Activated T-helper 2 cell treated with anti-CD3 and anti-CD28 coated beads, Interferon-gamma antibody, Interleukin-2, Interleukin-4, amounts not matched to agents 10 μg/mL and 5 μg/mL and 100 μg/mL, durations not matched to agents 14 hours and 24 hours and 36 hours (primary cell): ENCODE results near the gene KDF1. TPM values are rescaled to one million over a fixed set of nuclear protein-coding genes. Genes with fewer than 3 reads are reported as not detected.

ENCODE experiments used
- total RNA-seq: library from RNA; stranded (reverse); gene quantifications from 2 replicates; pipeline ENCODE4 v1.2.3, GENCODE V29; 2022

KDF1 gene
- total RNA-seq, 1 donor from 2014 or later: not detected

Other genes with a start within 250 kb of the KDF1 start
- 19.4 and 20.1 TPM in 2 replicates for gene PIGV, start 172.5 kb downstream of the KDF1 start, total RNA-seq
- 62.7 and 64.3 TPM in 2 replicates for gene ZDHHC18, start 133.8 kb downstream of the KDF1 start, total RNA-seq
- gene SFN, start 97.3 kb downstream of the KDF1 start, total RNA-seq: 0.32 and 0.62 TPM in 2 replicates
- gene GPN2, start 70.2 kb downstream of the KDF1 start, total RNA-seq: 36.0 and 43.1 TPM in 2 replicates
- 12.7 and 14.9 TPM in 2 replicates for gene GPATCH3, start 60.0 kb downstream of the KDF1 start, total RNA-seq
- gene NR0B2, start 46.5 kb downstream of the KDF1 start, total RNA-seq: not detected in 2 replicates
- gene NUDC, start 38.7 kb downstream of the KDF1 start, total RNA-seq: 133 and 134 TPM in 2 replicates
- 0.85 and 0.89 TPM in 2 replicates for gene TRNP1, start 33.2 kb upstream of the KDF1 start, total RNA-seq
- gene TENT5B, start 52.4 kb upstream of the KDF1 start, total RNA-seq: 0.07 TPM in 1 of 2 replicates, not detected in the other
- 23.7 and 27.2 TPM in 2 replicates for gene SLC9A1, start 194.7 kb upstream of the KDF1 start, total RNA-seq